ENCODE data around the gene MGMT. TPM values are rescaled to one million over a fixed set of nuclear protein-coding genes. Genes with fewer than 3 reads are reported as not detected.

MGMT gene
- total and polyA plus RNA-seq, 9 donors, result 4.5 to 53.3 (median 25.4) TPM

- Histone ChIP-seq H3K4me1 (ENCODE audit: insufficient read depth) (no peaks in the 10 kb centered on the region), H3K36me3 (no peaks in the 10 kb centered on the region), H3K9me3 (no peaks in the 10 kb centered on the region), H3K27me3 (no peaks in the 10 kb centered on the region), H3K4me3 (no peak overlapping the region), H3K27ac (no peak overlapping the region)
- intact Hi-C loops (cut with DNase I), result no loop called here
- 81 to 86% (median 82%) methylated on average over 8 of the region's 8 CpGs for WGBS, 3 donors
- no peak for DNase-seq
- no peak for TF ChIP-seq POLR2A (IDR thresholded peaks at IDR 0.05)
- TF ChIP-seq CTCF (IDR thresholded peaks at IDR 0.05), result no peak
- no peak for TF ChIP-seq EP300 (IDR thresholded peaks at IDR 0.05)
Measured at GRCh38 chr10:129438024-129438423, 29.0 kb upstream of the MGMT start.

GRCh38 chr10:129440247-129440646 lies 26.8 kb upstream of the MGMT start:
- TF ChIP-seq EP300 (IDR thresholded peaks at IDR 0.05), result no peak
- no peak for TF ChIP-seq CTCF (IDR thresholded peaks at IDR 0.05)
- no peak for TF ChIP-seq POLR2A (IDR thresholded peaks at IDR 0.05)
- H3K4me3 ChIP-seq, result no peak overlapping the region
- no peaks in the 10 kb centered on the region for H3K27me3 ChIP-seq
- no peaks in the 10 kb centered on the region for H3K36me3 ChIP-seq
- WGBS, 3 donors, result 90 to 91% (median 90%) methylated on average over 7 of the region's 7 CpGs
- no peak overlapping the region for H3K27ac ChIP-seq
- no peak for DNase-seq
- no peaks in the 10 kb centered on the region for H3K9me3 ChIP-seq
- no peaks in the 10 kb centered on the region for H3K4me1 ChIP-seq (ENCODE audit: insufficient read depth)
- intact Hi-C loops (cut with DNase I), result loop anchor here in 1 of 4 donors (5.0 kb wide), 1 partner anchor 258 kb away; no protein-coding TSS in a partner anchor

DNA sequence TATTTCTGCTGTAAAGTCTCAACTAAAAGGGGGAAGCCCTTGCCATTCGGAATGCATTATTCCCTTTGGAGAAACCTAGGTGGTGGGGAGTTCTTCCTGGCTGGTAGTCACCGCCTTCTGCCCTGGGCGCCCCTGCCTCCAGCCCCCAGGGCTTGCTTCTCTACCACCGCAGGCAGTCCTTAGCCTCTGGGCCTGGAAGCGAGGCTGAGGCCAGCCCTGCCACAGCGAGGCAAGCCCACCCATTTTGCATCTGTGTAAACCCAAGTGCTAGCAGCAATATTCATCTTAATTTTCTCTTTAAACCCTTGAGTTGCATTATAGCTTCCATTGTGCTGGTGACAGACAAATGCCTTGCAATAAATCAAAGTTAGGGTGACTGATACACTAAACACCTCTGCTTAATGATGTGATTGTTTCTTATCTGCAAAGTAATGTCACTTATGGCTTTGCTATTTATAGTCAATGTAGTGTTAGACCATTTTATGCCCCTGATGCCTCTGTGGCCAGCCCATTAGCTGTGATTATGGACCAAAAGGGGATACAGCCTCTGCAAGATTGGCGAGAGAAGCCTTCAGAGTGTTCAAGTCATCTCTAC lies 26.2 kb upstream of the MGMT start:
- Histone ChIP-seq H3K36me3 (no peaks in the 10 kb centered on the region), H3K4me3 (no peak overlapping the region), H3K27me3 (no peaks in the 10 kb centered on the region), H3K27ac (no peak overlapping the region), H3K9me3 (no peaks in the 10 kb centered on the region), H3K4me1 (ENCODE audit: insufficient read depth) (no peaks in the 10 kb centered on the region)
- DNase-seq, result no peak
- WGBS, 3 donors, result 89 to 95% (median 93%) methylated on average over 7 of the region's 7 CpGs
- intact Hi-C loops (cut with DNase I), result loop anchor here in 1 of 4 donors (5.0 kb wide), 1 partner anchor 259 kb away; no protein-coding TSS in a partner anchor
- no peak for TF ChIP-seq CTCF (IDR thresholded peaks at IDR 0.05)
- no peak for TF ChIP-seq POLR2A (IDR thresholded peaks at IDR 0.05)
- no peak for TF ChIP-seq EP300 (IDR thresholded peaks at IDR 0.05)

- intact Hi-C loops (cut with DNase I), result loop anchor here in 1 of 4 donors (5.0 kb wide), 1 partner anchor 259 kb away; no protein-coding TSS in a partner anchor
- Histone ChIP-seq H3K4me3 (no peak overlapping the region), H3K27ac (no peak overlapping the region), H3K9me3 (no peaks in the 10 kb centered on the region), H3K36me3 (no peaks in the 10 kb centered on the region), H3K27me3 (no peaks in the 10 kb centered on the region), H3K4me1 (ENCODE audit: insufficient read depth) (no peaks in the 10 kb centered on the region)
- DNase-seq, result no peak
- TF ChIP-seq POLR2A (IDR thresholded peaks at IDR 0.05) (no peak), CTCF (IDR thresholded peaks at IDR 0.05) (no peak), EP300 (IDR thresholded peaks at IDR 0.05) (no peak)
- WGBS, 3 donors, result 79 to 81% (median 81%) methylated on average over 9 of the region's 9 CpGs
Measured at GRCh38 chr10:129441372-129442009, 25.6 kb upstream of the MGMT start.

Data from ovary (tissue), 9 donors.